ENCODE data around the gene LCE1A. TPM values are rescaled to one million over a fixed set of nuclear protein-coding genes. Genes with fewer than 3 reads are reported as not detected.

LCE1A gene, protein sequence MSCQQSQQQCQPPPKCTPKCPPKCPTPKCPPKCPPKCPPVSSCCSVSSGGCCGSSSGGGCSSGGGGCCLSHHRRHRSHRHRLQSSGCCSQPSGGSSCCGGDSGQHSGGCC
- not detected for polyA plus RNA-seq (2013, experiment 1 of 2)
- polyA plus RNA-seq (2013, experiment 2 of 2), result not detected

DNA sequence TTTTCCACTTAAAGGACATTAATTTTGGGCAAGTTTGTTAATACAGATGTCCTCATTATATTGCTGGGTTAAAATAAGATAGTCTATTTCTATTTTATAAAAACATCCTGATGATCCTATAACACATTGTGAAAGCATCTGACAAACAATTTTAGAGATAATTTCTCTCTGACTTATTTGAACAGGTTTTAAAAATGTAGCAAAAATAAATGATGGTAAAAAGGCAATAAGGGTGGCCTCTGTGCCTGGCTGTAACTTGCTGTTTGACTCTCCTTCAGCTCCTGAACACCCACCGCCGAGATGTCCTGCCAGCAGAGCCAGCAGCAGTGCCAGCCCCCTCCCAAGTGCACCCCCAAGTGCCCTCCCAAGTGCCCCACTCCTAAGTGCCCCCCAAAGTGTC, at the start of gene LCE1A:
LCE1A (plus strand) TSS at position 301 of the 400 bp plus-strand sequence; CDS start at position 301, 0 bp downstream.
- WGBS, 2 donors (ENCODE audit: extremely low coverage in 2 of 2, insufficient read length in 2 of 2, insufficient replicate concordance in 1 of 2), result no CpG with 5 or more reads among the region's 2 CpGs
- no peak within 1 kb of the TSS for H2BK120ac ChIP-seq (ENCODE audit: low read depth, low read length)
- H3K27me3 ChIP-seq (ENCODE audit: control insufficient read depth in 3 of 3, insufficient read depth in 3 of 3, low read depth in 1 of 3, low read length in 3 of 3), result no peaks in the 10 kb centered on the region
- no peak within 1 kb of the TSS for H3K23ac ChIP-seq (ENCODE audit: low read depth, low read length, poor library complexity)
- H3K14ac ChIP-seq (ENCODE audit: low read length), result no peak within 1 kb of the TSS
- H3K9me3 ChIP-seq (replicated peaks in 1 of 2; ENCODE audit: control insufficient read depth in 2 of 2, insufficient read depth in 1 of 2, low read depth in 1 of 2, low read length in 2 of 2), result peaks cover 0 to 8% of the 10 kb centered on the region in 2 donors
- no peak within 1 kb of the TSS for H3K4ac ChIP-seq (ENCODE audit: low read length)
- H2BK15ac ChIP-seq (ENCODE audit: low read length), result no peak within 1 kb of the TSS
- H4K8ac ChIP-seq (ENCODE audit: low read depth, low read length), result no peak within 1 kb of the TSS
- no peak within 1 kb of the TSS for H3K4me2 ChIP-seq (ENCODE audit: insufficient read depth, low read length, poor library complexity, severe bottlenecking)
- H3K4me1 ChIP-seq (ENCODE audit: control insufficient read depth in 2 of 2, insufficient read depth in 1 of 2, low read depth in 1 of 2, low read length in 2 of 2), result no peaks in the 10 kb centered on the region
- H3K27ac ChIP-seq (replicated peaks; ENCODE audit: low read length), result no peak within 1 kb of the TSS
- no peak within 1 kb of the TSS for H3K4me3 ChIP-seq (ENCODE audit: low read length in 2 of 2)
- DNase-seq (ENCODE audit: low spot score), result no peak
- no peak within 1 kb of the TSS for H3K9ac ChIP-seq (ENCODE audit: low read depth, low read length, poor library complexity)
- H3K79me1 ChIP-seq (ENCODE audit: low read depth, low read length), result no peaks in the 10 kb centered on the region
- no peaks in the 10 kb centered on the region for H3K36me3 ChIP-seq (replicated peaks in 1 of 2; ENCODE audit: control insufficient read depth in 2 of 2, insufficient read depth in 2 of 2, low read length in 2 of 2)
- no peak within 1 kb of the TSS for H2BK12ac ChIP-seq (ENCODE audit: low read length)
- H3K18ac ChIP-seq (ENCODE audit: low read length), result no peak within 1 kb of the TSS
- no peak within 1 kb of the TSS for H2AK5ac ChIP-seq (ENCODE audit: low read depth, low read length)
- H4K91ac ChIP-seq (ENCODE audit: low read depth, low read length, poor library complexity), result no peak within 1 kb of the TSS
- H2BK5ac ChIP-seq (ENCODE audit: low read length), result no peak within 1 kb of the TSS
- no peak within 1 kb of the TSS for H2AFZ ChIP-seq (ENCODE audit: low read length)

DNA sequence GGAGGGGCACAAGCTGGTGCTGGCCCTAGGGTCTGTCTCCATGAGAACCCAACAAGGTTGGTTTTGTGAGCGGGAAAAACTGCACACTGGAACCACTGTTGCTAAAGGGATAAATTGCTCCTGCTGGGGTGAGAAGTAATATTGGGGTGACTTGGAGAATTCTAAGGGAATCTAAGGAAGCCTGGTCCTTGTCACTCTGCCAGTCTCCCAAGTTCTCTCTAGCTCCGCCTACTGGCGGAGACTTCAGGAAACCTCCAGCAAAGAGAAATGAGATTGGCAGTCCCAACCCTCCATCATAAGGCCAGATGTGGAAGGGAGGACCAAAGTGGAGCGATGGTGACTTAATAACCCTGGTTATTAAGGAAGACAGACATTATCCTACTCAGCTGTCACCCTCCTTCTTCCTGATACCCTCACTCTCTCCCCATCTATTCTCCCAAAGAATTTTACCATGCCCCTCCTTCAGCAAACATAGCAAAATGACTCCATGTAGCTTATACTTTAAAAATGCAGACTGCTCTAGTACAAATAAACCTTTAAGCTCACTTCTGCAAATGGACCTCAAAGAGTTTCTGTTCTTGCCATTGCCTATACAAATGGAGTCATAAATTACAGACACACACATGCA, 49.6 kb upstream of the LCE1A start:
- Histone ChIP-seq H2AFZ (ENCODE audit: low read length) (no peak overlapping the region), H3K27ac (replicated peaks; ENCODE audit: low read length) (no peak overlapping the region), H3K9ac (ENCODE audit: low read depth, low read length, poor library complexity) (no peak overlapping the region), H4K91ac (ENCODE audit: low read depth, low read length, poor library complexity) (no peak overlapping the region), H3K9me3 (replicated peaks in 1 of 2; ENCODE audit: control insufficient read depth in 2 of 2, insufficient read depth in 1 of 2, low read depth in 1 of 2, low read length in 2 of 2) (peaks cover 0 to 14% of the 10 kb centered on the region in 2 donors), H3K4me2 (ENCODE audit: insufficient read depth, low read length, poor library complexity, severe bottlenecking) (no peak overlapping the region), H2BK15ac (ENCODE audit: low read length) (no peak overlapping the region), H3K4me3 (ENCODE audit: low read length in 2 of 2) (no peak overlapping the region), H3K79me1 (ENCODE audit: low read depth, low read length) (no peaks in the 10 kb centered on the region), H2BK12ac (ENCODE audit: low read length) (no peak overlapping the region), H3K36me3 (replicated peaks in 1 of 2; ENCODE audit: control insufficient read depth in 2 of 2, insufficient read depth in 2 of 2, low read length in 2 of 2) (no peaks in the 10 kb centered on the region), H4K8ac (ENCODE audit: low read depth, low read length) (no peak overlapping the region), H3K14ac (ENCODE audit: low read length) (no peak overlapping the region), H3K23ac (ENCODE audit: low read depth, low read length, poor library complexity) (no peak overlapping the region), H2BK120ac (ENCODE audit: low read depth, low read length) (no peak overlapping the region), H3K27me3 (ENCODE audit: control insufficient read depth in 3 of 3, insufficient read depth in 3 of 3, low read depth in 1 of 3, low read length in 3 of 3) (no peaks in the 10 kb centered on the region), H2BK5ac (ENCODE audit: low read length) (no peak overlapping the region), H3K18ac (ENCODE audit: low read length) (no peak overlapping the region), H2AK5ac (ENCODE audit: low read depth, low read length) (no peak overlapping the region), H3K4ac (ENCODE audit: low read length) (no peak overlapping the region), H3K4me1 (ENCODE audit: control insufficient read depth in 2 of 2, insufficient read depth in 1 of 2, low read depth in 1 of 2, low read length in 2 of 2) (no peaks in the 10 kb centered on the region)
- DNase-seq (ENCODE audit: low spot score), result no peak
- WGBS, 2 donors (ENCODE audit: extremely low coverage in 2 of 2, insufficient read length in 2 of 2, insufficient replicate concordance in 1 of 2), result no CpG with 5 or more reads among the region's 4 CpGs

DNA sequence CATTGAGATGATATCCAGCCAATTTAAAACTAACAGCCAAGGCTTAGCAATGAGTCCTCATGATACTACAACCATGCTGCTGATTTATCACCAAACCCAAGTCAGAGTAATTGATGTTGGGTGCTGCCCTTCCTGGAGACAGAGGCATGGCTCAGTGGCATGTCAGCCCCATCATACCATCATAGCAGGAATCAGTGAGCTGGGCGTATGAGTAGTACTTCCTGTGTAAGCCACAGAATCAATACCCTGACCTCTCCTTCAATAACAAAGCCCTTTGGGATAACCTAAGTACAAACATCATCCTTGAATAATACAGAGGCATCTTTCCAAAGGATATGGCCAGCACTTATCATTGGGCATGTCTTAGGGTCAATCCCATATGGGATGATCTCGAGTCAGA, 44.2 kb upstream of the LCE1A start:
- Histone ChIP-seq H2AK5ac (ENCODE audit: low read depth, low read length) (no peak overlapping the region), H2BK5ac (ENCODE audit: low read length) (no peak overlapping the region), H3K9ac (ENCODE audit: low read depth, low read length, poor library complexity) (no peak overlapping the region), H4K91ac (ENCODE audit: low read depth, low read length, poor library complexity) (no peak overlapping the region), H3K4ac (ENCODE audit: low read length) (no peak overlapping the region), H3K9me3 (replicated peaks in 1 of 2; ENCODE audit: control insufficient read depth in 2 of 2, insufficient read depth in 1 of 2, low read depth in 1 of 2, low read length in 2 of 2) (peaks cover 0 to 16% of the 10 kb centered on the region in 2 donors), H3K4me2 (ENCODE audit: insufficient read depth, low read length, poor library complexity, severe bottlenecking) (no peak overlapping the region), H3K79me1 (ENCODE audit: low read depth, low read length) (no peaks in the 10 kb centered on the region), H2BK15ac (ENCODE audit: low read length) (no peak overlapping the region), H2AFZ (ENCODE audit: low read length) (no peak overlapping the region), H3K14ac (ENCODE audit: low read length) (no peak overlapping the region), H3K4me3 (ENCODE audit: low read length in 2 of 2) (no peak overlapping the region), H3K18ac (ENCODE audit: low read length) (no peak overlapping the region), H4K8ac (ENCODE audit: low read depth, low read length) (no peak overlapping the region), H3K23ac (ENCODE audit: low read depth, low read length, poor library complexity) (no peak overlapping the region), H3K36me3 (replicated peaks in 1 of 2; ENCODE audit: control insufficient read depth in 2 of 2, insufficient read depth in 2 of 2, low read length in 2 of 2) (no peaks in the 10 kb centered on the region), H2BK120ac (ENCODE audit: low read depth, low read length) (no peak overlapping the region), H3K4me1 (ENCODE audit: control insufficient read depth in 2 of 2, insufficient read depth in 1 of 2, low read depth in 1 of 2, low read length in 2 of 2) (no peaks in the 10 kb centered on the region), H2BK12ac (ENCODE audit: low read length) (no peak overlapping the region), H3K27me3 (ENCODE audit: control insufficient read depth in 3 of 3, insufficient read depth in 3 of 3, low read depth in 1 of 3, low read length in 3 of 3) (peaks cover 0 to 6% (median 0%) of the 10 kb centered on the region in 3 experiments), H3K27ac (replicated peaks; ENCODE audit: low read length) (no peak overlapping the region)
- DNase-seq (ENCODE audit: low spot score), result no peak
- WGBS, 2 donors (ENCODE audit: extremely low coverage in 2 of 2, insufficient read length in 2 of 2, insufficient replicate concordance in 1 of 2), result no CpG with 5 or more reads among the region's 2 CpGs

DNA sequence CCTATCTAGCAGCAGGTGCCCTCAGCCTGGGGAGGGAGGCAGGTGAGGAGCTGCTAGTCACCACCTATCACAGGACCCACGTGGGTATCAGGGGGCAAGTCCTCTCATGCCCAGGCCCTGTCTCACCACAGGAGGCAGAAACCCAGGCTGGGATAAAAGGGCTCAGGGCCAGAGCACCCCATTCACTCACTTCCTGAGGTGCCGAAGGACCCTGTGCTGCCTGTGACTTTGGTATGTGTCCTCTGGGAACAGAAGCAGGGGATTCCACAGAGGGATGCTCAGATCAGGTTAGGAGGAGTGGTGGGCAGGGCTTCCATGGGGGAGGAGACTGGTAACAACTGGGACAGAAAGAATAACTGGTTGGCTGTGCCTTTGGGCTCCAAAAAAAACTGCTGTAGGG, 41.2 kb upstream of the LCE1A start, which contains the start of gene LCE1E:
LCE1E (plus strand) TSS at position 181 of the 400 bp plus-strand sequence. CDS start 1,043 bp downstream, outside the sequence.
- Histone ChIP-seq H2BK15ac (ENCODE audit: low read length) (no peak within 1 kb of the TSS), H3K14ac (ENCODE audit: low read length) (no peak within 1 kb of the TSS), H3K23ac (ENCODE audit: low read depth, low read length, poor library complexity) (no peak within 1 kb of the TSS), H3K79me1 (ENCODE audit: low read depth, low read length) (no peaks in the 10 kb centered on the region), H3K18ac (ENCODE audit: low read length) (no peak within 1 kb of the TSS), H3K4ac (ENCODE audit: low read length) (no peak within 1 kb of the TSS), H2BK5ac (ENCODE audit: low read length) (no peak within 1 kb of the TSS), H2BK12ac (ENCODE audit: low read length) (no peak within 1 kb of the TSS), H3K4me2 (ENCODE audit: insufficient read depth, low read length, poor library complexity, severe bottlenecking) (no peak within 1 kb of the TSS), H3K9ac (ENCODE audit: low read depth, low read length, poor library complexity) (no peak within 1 kb of the TSS), H2AK5ac (ENCODE audit: low read depth, low read length) (no peak within 1 kb of the TSS), H4K8ac (ENCODE audit: low read depth, low read length) (no peak within 1 kb of the TSS), H3K4me1 (ENCODE audit: control insufficient read depth in 2 of 2, insufficient read depth in 1 of 2, low read depth in 1 of 2, low read length in 2 of 2) (no peaks in the 10 kb centered on the region), H3K4me3 (ENCODE audit: low read length in 2 of 2) (no peak within 1 kb of the TSS), H2AFZ (ENCODE audit: low read length) (peak within 1 kb of the TSS; percentile 22), H3K27me3 (ENCODE audit: control insufficient read depth in 3 of 3, insufficient read depth in 3 of 3, low read depth in 1 of 3, low read length in 3 of 3) (peaks cover 0 to 6% (median 0%) of the 10 kb centered on the region in 3 experiments), H3K9me3 (replicated peaks in 1 of 2; ENCODE audit: control insufficient read depth in 2 of 2, insufficient read depth in 1 of 2, low read depth in 1 of 2, low read length in 2 of 2) (peaks cover 0 to 17% of the 10 kb centered on the region in 2 donors), H3K36me3 (replicated peaks in 1 of 2; ENCODE audit: control insufficient read depth in 2 of 2, insufficient read depth in 2 of 2, low read length in 2 of 2) (no peaks in the 10 kb centered on the region), H4K91ac (ENCODE audit: low read depth, low read length, poor library complexity) (no peak within 1 kb of the TSS), H2BK120ac (ENCODE audit: low read depth, low read length) (no peak within 1 kb of the TSS), H3K27ac (replicated peaks; ENCODE audit: low read length) (no peak within 1 kb of the TSS)
- DNase-seq (ENCODE audit: low spot score), result no peak
- WGBS, 2 donors (ENCODE audit: extremely low coverage in 2 of 2, insufficient read length in 2 of 2, insufficient replicate concordance in 1 of 2), result no CpG with 5 or more reads among the region's 2 CpGs
